ENCODE measurements around the gene CYTH1. TPM values are rescaled to one million over a fixed set of nuclear protein-coding genes. Genes with fewer than 3 reads are reported as not detected.

The CYTH1 gene
- total RNA-seq, 1 donor from 2014 or later, result 62.9 TPM

- Histone ChIP-seq H3K36me3 (no peaks in the 10 kb centered on the region), H3K27me3 (no peaks in the 10 kb centered on the region), H3K27ac (no peak overlapping the region), H3K4me1 (peaks cover 14% of the 10 kb centered on the region), H3K9me3 (no peaks in the 10 kb centered on the region), H3K4me3 (no peak overlapping the region)
- intact Hi-C loops (cut with DNase I), result no loop called here
- TF ChIP-seq POLR2AphosphoS5 (IDR thresholded peaks at IDR 0.05; ENCODE audit: insufficient read depth in 1 of 2, low read depth in 1 of 2), result no peak
- TF ChIP-seq, protein P1, sequence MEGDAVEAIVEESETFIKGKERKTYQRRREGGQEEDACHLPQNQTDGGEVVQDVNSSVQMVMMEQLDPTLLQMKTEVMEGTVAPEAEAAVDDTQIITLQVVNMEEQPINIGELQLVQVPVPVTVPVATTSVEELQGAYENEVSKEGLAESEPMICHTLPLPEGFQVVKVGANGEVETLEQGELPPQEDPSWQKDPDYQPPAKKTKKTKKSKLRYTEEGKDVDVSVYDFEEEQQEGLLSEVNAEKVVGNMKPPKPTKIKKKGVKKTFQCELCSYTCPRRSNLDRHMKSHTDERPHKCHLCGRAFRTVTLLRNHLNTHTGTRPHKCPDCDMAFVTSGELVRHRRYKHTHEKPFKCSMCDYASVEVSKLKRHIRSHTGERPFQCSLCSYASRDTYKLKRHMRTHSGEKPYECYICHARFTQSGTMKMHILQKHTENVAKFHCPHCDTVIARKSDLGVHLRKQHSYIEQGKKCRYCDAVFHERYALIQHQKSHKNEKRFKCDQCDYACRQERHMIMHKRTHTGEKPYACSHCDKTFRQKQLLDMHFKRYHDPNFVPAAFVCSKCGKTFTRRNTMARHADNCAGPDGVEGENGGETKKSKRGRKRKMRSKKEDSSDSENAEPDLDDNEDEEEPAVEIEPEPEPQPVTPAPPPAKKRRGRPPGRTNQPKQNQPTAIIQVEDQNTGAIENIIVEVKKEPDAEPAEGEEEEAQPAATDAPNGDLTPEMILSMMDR (IDR thresholded peaks at IDR 0.05), result no peak
- TF ChIP-seq POLR2A (IDR thresholded peaks at IDR 0.05), result no peak
- no peak for DNase-seq (ENCODE audit: extremely low spot score in 2 of 2)
Measured at GRCh38 chr17:78664476-78665386, 117.3 kb downstream of the CYTH1 start.

GRCh38 chr17:78661093-78661770, 120.8 kb downstream of the CYTH1 start:
- intact Hi-C loops (cut with DNase I), result no loop called here
- TF ChIP-seq POLR2AphosphoS5 (IDR thresholded peaks at IDR 0.05; ENCODE audit: insufficient read depth in 1 of 2, low read depth in 1 of 2), result no peak
- TF ChIP-seq, protein P1 (IDR thresholded peaks at IDR 0.05), result no peak
- no peak for TF ChIP-seq POLR2A (IDR thresholded peaks at IDR 0.05)
- DNase-seq (ENCODE audit: extremely low spot score in 2 of 2), result no peak

GRCh38 chr17:78659546-78659945, 122.5 kb downstream of the CYTH1 start:
- intact Hi-C loops (cut with DNase I), result no loop called here
- Histone ChIP-seq H3K36me3 (no peaks in the 10 kb centered on the region), H3K27me3 (no peaks in the 10 kb centered on the region), H3K4me1 (no peaks in the 10 kb centered on the region), H3K27ac (no peak overlapping the region), H3K9me3 (no peaks in the 10 kb centered on the region), H3K4me3 (no peak overlapping the region)
- TF ChIP-seq POLR2AphosphoS5 (IDR thresholded peaks at IDR 0.05; ENCODE audit: insufficient read depth in 1 of 2, low read depth in 1 of 2) (no peak), POLR2A (IDR thresholded peaks at IDR 0.05) (no peak)
- TF ChIP-seq, protein P1 (IDR thresholded peaks at IDR 0.05), result no peak
- DNase-seq (ENCODE audit: extremely low spot score in 2 of 2), result no peak

More at GRCh38 chr17:78661093-78661770, 120.8 kb downstream of the CYTH1 start:
- H3K9me3 ChIP-seq, result no peaks in the 10 kb centered on the region
- H3K36me3 ChIP-seq, result no peaks in the 10 kb centered on the region
- no peaks in the 10 kb centered on the region for H3K27me3 ChIP-seq
- peaks cover 13% of the 10 kb centered on the region for H3K4me1 ChIP-seq
- no peak overlapping the region for H3K4me3 ChIP-seq
- H3K27ac ChIP-seq, result no peak overlapping the region

DNA sequence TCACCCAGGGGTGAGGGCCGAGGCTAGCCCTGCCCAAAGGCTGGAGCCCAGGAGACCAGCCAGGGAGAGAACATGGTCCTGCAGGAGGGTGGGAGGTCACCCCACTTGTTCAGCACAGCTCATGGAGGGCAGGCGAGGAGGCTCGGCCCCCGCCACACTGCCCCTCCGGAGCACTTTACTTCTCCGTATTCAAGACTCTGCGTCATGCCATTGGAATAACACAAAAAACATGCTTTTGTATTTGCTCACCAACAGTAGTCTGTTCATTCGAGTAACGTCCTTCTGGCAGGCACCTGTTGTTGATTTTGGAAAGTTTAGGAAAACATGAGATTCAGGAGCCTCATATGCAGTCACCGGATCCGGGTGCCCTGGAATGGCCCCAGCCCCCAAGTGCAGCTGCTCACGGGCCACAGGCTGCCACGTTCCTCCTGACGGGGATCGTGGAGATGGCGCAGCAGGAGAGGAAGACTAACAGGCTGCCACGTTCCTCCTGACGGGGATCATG, 123.7 kb downstream of the CYTH1 start:
- no peak overlapping the region for H3K27ac ChIP-seq
- DNase-seq (ENCODE audit: extremely low spot score in 2 of 2), result no peak
- intact Hi-C loops (cut with DNase I), result no loop called here
- no peak for TF ChIP-seq POLR2AphosphoS5 (IDR thresholded peaks at IDR 0.05; ENCODE audit: insufficient read depth in 1 of 2, low read depth in 1 of 2)
- TF ChIP-seq, protein P1 (IDR thresholded peaks at IDR 0.05), result no peak
- no peak for TF ChIP-seq POLR2A (IDR thresholded peaks at IDR 0.05)
- H3K9me3 ChIP-seq, result no peaks in the 10 kb centered on the region
- no peaks in the 10 kb centered on the region for H3K4me1 ChIP-seq
- H3K4me3 ChIP-seq, result no peak overlapping the region
- no peaks in the 10 kb centered on the region for H3K36me3 ChIP-seq
- H3K27me3 ChIP-seq, result no peaks in the 10 kb centered on the region

Measured in vagina (tissue), 2 donors.